SH-SY5Y (cell line): ENCODE results near the gene TACC3.

ENCODE experiments used
- GATA2 ChIP-seq: IDR thresholded peaks from 2 replicates; pipeline ENCODE4 v1.6.1; 2011; ENCODE audit warnings: mild to moderate bottlenecking, low read depth, low read length
- GATA3 ChIP-seq: IDR thresholded peaks from 2 replicates; pipeline ENCODE4 v1.6.1; 2011; ENCODE audit warnings: low read depth, mild to moderate bottlenecking, low read length, moderate library complexity

GRCh38 chr4:1674682-1675081 is 46.6 kb upstream of the TACC3 start:
- TF ChIP-seq GATA2 (no peak), GATA3 (no peak)
